HFF-Myc (cell line): ENCODE data around the gene TMEM254.

Experiments used
- DNase-seq: peaks from one replicate; pipeline ENCODE4 v3.0.0-alpha.2; 2011; ENCODE audit warnings: low read depth; ENCODE audit errors: extremely low read depth
- H3K4me3 ChIP-seq: replicated peaks from 2 replicates; pipeline ENCODE4 v1.5.1; 2011; ENCODE audit warnings: low read depth, mild to moderate bottlenecking, control low read depth, low read length
- TF ChIP-seq, protein P1 (sequence below): IDR thresholded peaks from 2 replicates; pipeline ENCODE4 v1.5.1; 2012; ENCODE audit warnings: mild to moderate bottlenecking, low read depth, low read length, control low read depth; ENCODE audit errors: missing control alignments

TMEM254 gene

DNA sequence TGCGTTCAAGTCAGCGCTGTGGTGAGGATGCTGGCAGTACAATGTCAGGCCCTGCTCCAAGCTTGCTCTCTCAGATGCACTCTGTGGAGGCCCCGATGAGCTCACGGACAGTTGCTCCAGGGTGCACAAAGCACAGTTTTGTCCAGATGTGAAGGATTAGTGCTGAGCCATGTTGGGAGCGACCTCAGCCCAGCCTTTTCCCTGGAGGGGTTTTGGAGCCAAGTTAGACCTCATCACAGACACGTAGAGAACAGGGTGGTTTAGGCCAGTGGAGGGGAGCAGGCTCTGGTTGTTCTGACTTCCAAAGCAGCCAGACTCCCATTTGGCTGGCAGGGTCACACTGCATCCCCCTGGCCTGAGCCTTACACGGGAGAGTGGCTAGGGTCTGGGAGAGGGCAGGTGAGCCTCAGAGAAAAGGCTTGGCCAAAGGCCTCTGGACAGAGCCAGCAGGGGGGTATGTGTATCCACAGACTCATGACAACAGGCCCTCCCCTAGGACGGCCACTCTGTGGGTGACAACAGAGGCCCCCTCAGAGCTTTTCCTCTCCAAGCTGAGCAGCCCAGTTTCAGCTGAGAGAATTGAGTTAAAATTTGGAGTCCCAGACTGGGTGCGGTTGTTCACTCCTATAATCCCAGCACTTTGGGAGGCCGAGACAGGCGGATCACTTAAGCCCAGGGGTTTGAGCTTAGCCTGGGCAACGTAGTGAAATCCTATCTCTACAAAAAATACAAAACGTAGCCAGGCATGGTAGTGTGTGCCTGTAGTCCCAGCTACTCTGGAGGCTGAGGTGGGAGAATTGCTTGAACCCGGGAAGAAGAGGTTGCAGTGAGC, 58.8 kb downstream of the TMEM254 start:
- peak; percentile 73 for DNase-seq
- TF ChIP-seq, protein P1, sequence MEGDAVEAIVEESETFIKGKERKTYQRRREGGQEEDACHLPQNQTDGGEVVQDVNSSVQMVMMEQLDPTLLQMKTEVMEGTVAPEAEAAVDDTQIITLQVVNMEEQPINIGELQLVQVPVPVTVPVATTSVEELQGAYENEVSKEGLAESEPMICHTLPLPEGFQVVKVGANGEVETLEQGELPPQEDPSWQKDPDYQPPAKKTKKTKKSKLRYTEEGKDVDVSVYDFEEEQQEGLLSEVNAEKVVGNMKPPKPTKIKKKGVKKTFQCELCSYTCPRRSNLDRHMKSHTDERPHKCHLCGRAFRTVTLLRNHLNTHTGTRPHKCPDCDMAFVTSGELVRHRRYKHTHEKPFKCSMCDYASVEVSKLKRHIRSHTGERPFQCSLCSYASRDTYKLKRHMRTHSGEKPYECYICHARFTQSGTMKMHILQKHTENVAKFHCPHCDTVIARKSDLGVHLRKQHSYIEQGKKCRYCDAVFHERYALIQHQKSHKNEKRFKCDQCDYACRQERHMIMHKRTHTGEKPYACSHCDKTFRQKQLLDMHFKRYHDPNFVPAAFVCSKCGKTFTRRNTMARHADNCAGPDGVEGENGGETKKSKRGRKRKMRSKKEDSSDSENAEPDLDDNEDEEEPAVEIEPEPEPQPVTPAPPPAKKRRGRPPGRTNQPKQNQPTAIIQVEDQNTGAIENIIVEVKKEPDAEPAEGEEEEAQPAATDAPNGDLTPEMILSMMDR: no peak
- H3K4me3 ChIP-seq: no peak overlapping the region

DNA sequence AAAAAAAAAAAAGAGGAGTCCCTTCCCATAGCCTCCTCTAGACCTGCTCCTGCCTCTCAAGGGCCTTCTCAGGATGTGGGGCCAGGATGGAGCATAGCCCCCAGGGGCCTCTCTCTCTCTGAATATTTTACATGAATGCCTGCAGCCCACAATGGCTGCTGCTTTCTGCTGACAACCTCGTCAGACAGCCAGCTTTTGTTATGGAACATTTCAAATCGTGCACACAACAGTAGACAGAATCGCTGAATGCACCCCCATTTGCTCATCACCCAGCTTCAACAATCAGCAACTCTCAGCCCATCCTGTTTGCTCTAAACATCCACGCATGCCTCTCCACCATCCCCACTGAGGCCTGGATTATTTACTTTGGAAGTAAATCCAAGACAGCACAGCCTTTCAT, 59.5 kb downstream of the TMEM254 start:
- no peak for DNase-seq
- TF ChIP-seq, protein P1: no peak

DNA sequence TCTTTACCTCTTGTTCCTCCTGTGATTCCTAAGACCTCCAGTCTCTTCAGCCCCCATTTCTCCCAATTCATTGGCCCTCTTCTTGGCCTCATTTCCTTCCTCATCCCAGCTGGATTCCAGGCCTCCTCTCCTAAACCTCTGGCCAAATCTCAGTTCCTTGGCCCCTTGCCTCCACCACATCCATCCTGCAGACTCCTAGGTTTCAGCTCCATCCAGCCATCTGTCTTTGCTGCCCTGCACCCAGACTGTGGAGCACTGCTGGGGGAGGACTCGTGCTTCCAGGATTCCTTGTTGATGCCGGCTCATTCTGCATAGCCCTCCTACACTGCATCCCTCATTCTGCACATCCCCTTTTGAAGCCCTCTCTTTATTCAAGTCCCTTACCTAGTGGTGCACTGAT, 60.8 kb downstream of the TMEM254 start:
- TF ChIP-seq, protein P1: no peak
- no peak overlapping the region for H3K4me3 ChIP-seq
- DNase-seq: no peak

More for the DNA sequence above, 59.5 kb downstream of the TMEM254 start:
- no peak overlapping the region for H3K4me3 ChIP-seq

DNA sequence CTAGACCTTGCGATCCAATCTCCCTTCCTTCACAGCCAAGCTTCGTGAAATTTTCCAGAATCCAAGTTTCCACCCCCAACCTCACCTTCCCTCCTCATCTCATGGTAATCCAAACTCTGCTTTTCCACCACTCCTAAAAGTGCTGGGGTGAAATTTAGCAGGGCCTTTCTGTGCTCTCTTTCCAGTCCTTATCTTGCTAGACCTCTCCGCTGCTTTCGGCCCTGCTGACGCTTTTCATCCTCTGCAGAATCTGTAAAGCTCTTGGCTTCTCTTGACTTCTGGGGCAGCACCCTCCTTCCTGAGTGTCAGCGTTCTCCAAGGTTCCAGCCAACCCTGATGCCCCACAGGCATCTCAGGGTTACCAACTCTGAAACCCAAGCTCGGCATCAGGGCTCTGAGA, 61.8 kb downstream of the TMEM254 start:
- TF ChIP-seq, protein P1: no peak
- H3K4me3 ChIP-seq: no peak overlapping the region
- no peak for DNase-seq

DNA sequence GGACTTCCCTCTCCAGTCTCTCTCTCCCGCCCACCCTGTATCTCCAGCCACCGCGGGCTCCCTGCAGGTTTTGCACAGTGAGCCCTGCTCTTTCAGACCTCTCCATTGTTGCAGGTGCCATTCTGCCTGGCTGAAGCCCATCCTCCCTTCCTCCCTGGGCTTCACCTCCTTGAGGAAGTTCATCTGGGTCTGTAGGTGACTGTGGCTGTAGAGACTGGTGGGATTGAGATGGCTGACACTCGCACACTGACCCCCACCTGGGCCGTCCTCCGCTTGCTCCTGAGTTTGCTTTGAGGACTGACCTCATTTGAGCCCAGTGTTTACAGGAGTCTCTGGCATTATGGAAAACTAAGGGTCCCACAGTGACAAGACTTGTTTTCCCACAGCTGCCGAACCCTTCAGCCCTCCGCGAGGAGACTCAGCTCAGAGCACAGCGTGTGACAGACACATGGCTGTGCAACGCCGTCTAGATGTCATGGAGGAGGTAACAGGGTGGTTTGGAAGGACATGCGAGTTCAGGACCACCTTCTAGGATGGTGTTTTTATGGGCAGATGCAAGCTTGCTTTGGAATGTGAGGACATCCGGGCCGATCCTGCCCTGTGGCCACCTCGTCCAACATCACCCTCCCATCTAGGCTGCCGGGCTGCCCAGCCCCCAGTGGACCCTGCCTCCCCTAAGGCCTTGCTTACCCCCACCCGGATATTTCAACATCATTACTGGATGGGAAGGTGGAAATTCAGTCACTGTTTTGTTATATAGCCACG, 63.4 kb downstream of the TMEM254 start:
- no peak for DNase-seq
- TF ChIP-seq, protein P1: no peak
- H3K4me3 ChIP-seq: no peak overlapping the region
